Naive thymus-derived CD8-positive, alpha-beta T cell (primary cell): ENCODE results near the gene IPO7. TPM values are rescaled to one million over a fixed set of nuclear protein-coding genes. Genes with fewer than 3 reads are reported as not detected.
A peak's percentile ranks its signal among the peaks of the same experiment; 100 is the strongest.
"Not testable (repeated sequence)": the region's sequence is repeated elsewhere in the genome, so short reads cannot be mapped to it uniquely, and the experiment has no call there.

Experiments used
- ATAC-seq, 2 donors: fragments of 150-1000 bp; cut with Tn5 transposase in 1 of 2; sonication (Bioruptor Pico), chemical (Tn5 transposase) in 1 of 2; 1 replicate in 1 of 2; 2 replicates in 1 of 2; pipeline ENCODE4 v1.10.0; 2021; ENCODE audit warnings: mild to moderate bottlenecking in 2 of 2, moderate library complexity in 2 of 2
- POLR2A ChIA-PET: fragments of 350-600 bp; sonication (Branson Sonifier 250); formaldehyde crosslinking; loops from one replicate; lab custom pipeline; 2021; ENCODE audit warnings: antibody characterized with exemption; lab: Charles Lee
- DNase-seq, 10 donors: peaks; one replicate each; pipeline versions ENCODE4 v3.0.0 to v3.0.0-alpha.2; 2020 to 2022
- H3K27ac Mint-ChIP-seq, 10 donors: one replicate each; pipeline ENCODE4 v1.8.0; 2020 to 2022; ENCODE audit warnings: mild to moderate bottlenecking in 10 of 10, mixed read lengths in 10 of 10, moderate library complexity in 4 of 10, inconsistent platforms in 1 of 10
- H3K27me3 Mint-ChIP-seq, 5 donors: one replicate each; pipeline ENCODE4 v1.8.0; 2021 to 2022; ENCODE audit warnings: mixed read lengths in 5 of 5
- H3K36me3 Mint-ChIP-seq, 3 donors: one replicate each; pipeline ENCODE4 v1.8.0; 2020 to 2022; ENCODE audit warnings: mixed read lengths in 3 of 3, mild to moderate bottlenecking in 2 of 3, inconsistent platforms in 1 of 3
- H3K4me1 Mint-ChIP-seq, 4 donors: one replicate each; pipeline ENCODE4 v1.8.0; 2021 to 2022; ENCODE audit warnings: mixed read lengths in 4 of 4
- H3K4me3 Mint-ChIP-seq, 10 donors: one replicate each; pipeline ENCODE4 v1.8.0; 2020 to 2022; ENCODE audit warnings: mild to moderate bottlenecking in 10 of 10, mixed read lengths in 10 of 10, moderate library complexity in 6 of 10, inconsistent platforms in 1 of 10
- H3K9me3 Mint-ChIP-seq, 9 donors: one replicate each; pipeline ENCODE4 v1.8.0; 2020 to 2022; ENCODE audit warnings: mixed read lengths in 9 of 9, mild to moderate bottlenecking in 3 of 9, inconsistent platforms in 1 of 9, moderate library complexity in 1 of 9
- polyA plus RNA-seq, 3 donors: library from polyadenylated mRNA; unstranded; fragments of 300-500 nt; fragmentation: Illumina TruSeq; gene quantifications; one replicate each; pipeline ENCODE4 v1.2.3, GENCODE V29; 2021
- total RNA-seq, 8 experiments: library from RNA in 2 of 8; stranded (reverse) in 2 of 8; gene quantifications; one replicate each; pipeline ENCODE4 v1.2.3 and lab custom pipeline; 2021 to 2026

Gene IPO7
- total and polyA plus RNA-seq, 5 experiments from 2014 or later, result 3.7 to 73.7 (median 11.2) TPM

DNA sequence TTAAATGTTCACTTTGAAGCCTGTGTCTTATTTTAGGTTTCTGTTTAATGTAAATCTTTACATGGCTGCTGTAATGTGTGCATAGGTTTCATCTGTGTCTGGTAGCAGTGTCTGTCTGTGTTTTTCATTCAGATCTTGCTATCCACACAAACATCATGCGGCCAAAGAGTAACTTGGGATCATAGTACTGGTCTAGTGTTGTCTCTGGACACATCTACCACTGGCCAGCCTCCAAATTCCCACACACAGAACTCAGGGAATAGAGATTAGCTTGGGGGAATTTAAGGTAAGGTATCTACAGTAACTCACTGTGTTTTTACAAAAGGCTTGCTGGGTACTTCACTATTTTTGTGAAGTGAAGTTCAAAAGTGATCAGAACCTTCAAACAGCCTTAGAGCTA is 44.3 kb downstream of the IPO7 start:
- POLR2A ChIA-PET, result interaction anchor here (1.2 kb wide), 1 partner anchor 32 kb away, joined by 4 read pairs; the partner anchor contains the start of gene ZNF143
- H3K36me3 Mint-ChIP-seq, result peaks cover 4 to 91% (median 33%) of the 10 kb centered on the region in 3 donors
- DNase-seq (no peak), ATAC-seq (no peak)
- no peaks in the 10 kb centered on the region for H3K27me3 Mint-ChIP-seq
- no peaks in the 10 kb centered on the region for H3K4me1 Mint-ChIP-seq
- no peak overlapping the region for H3K27ac Mint-ChIP-seq
- no peaks in the 10 kb centered on the region for H3K9me3 Mint-ChIP-seq
- H3K4me3 Mint-ChIP-seq, result no peak overlapping the region

DNA sequence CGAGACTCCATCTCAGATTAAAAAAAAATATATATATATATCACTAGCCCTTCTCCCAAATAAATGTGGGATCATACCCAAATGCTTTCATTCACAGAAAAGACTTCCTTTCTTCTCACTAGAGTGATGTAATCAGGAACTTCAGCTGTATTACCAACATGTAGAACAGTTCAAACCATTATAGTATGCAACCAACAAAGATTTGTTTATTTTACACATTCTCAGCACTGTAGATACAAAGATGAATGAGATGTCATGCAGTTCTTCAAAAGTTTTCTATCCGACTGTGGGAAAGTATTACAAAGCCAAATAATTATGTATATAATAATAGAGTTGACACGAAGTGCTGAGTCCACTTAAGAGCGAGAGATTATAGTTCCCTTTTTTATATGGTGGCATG is 54.2 kb downstream of the IPO7 start:
- peaks cover 3 to 88% (median 18%) of the 10 kb centered on the region in 3 donors for H3K36me3 Mint-ChIP-seq
- no peak for ATAC-seq
- H3K27ac Mint-ChIP-seq, result no peak overlapping the region
- no peaks in the 10 kb centered on the region for H3K4me1 Mint-ChIP-seq
- H3K27me3 Mint-ChIP-seq, result no peaks in the 10 kb centered on the region
- POLR2A ChIA-PET, result interaction anchor here (1.2 kb wide), 1 partner anchor 22 kb away, joined by 4 read pairs; the partner anchor contains the start of gene ZNF143
- no peak for DNase-seq
- no peak overlapping the region for H3K4me3 Mint-ChIP-seq
- H3K9me3 Mint-ChIP-seq, result no peaks in the 10 kb centered on the region

GRCh38 chr11:9446230-9446629 is 61.8 kb downstream of the IPO7 start:
- POLR2A ChIA-PET, result no interaction called here
- peaks cover 0 to 10% (median 0%) of the 10 kb centered on the region in 9 donors for H3K9me3 Mint-ChIP-seq
- H3K27me3 Mint-ChIP-seq, result no peaks in the 10 kb centered on the region
- DNase-seq (no peak), ATAC-seq (peak in 1 of 2 donors; percentile 29)
- peak overlapping the region in 1 of 10 donors; percentile 22 for H3K4me3 Mint-ChIP-seq
- H3K4me1 Mint-ChIP-seq, result peaks cover 0 to 6% (median 6%) of the 10 kb centered on the region in 4 donors
- peaks cover 0 to 60% (median 8%) of the 10 kb centered on the region in 3 donors for H3K36me3 Mint-ChIP-seq
- peak overlapping the region in 7 of 10 donors; percentile 1 to 70 (median 13) for H3K27ac Mint-ChIP-seq

DNA sequence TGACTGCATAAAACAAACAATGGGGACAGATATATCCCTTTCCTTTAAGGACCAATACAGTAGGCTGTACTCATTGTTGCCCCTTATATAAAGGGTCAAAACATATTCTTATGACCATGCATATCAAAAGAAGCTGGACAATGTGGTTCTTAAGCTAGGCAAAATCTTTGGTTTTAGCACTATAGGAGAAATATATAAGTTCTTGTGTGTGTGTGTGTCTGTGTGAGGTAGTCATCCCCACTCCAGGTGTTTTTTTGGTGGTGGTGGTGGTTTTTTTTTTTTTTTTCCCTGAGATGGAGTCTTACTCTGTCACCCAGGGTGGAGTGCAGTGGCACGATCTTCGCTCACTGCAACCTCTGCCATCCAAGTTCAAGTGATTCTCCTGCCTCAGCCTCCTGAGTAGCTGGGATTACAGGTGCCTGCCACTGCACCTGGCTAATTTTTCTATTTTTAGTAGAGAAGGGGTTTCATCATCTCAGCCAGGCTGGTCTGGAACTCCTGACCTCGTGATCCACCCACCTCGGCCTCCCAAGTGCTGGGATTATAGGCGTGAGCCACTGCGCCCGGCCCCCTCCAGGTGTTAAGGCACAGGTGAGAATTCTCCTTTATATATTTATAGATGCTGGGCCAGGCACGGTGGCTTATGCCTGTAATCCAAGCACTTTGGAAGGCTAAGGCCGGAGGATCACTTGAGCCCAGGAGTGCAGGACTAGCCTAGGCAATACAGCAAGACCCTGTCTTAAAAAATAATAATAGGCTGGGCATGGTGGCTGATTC is 64.3 kb downstream of the IPO7 start:
- POLR2A ChIA-PET, result interaction anchor here (0.7 to 2.0 kb wide), 2 partner anchors 11 to 29 kb away, joined by 3 to 7 read pairs; partner anchors contain the start of gene ZNF143
- ATAC-seq (no peak), DNase-seq (no peak)
- no peak overlapping the region for H3K4me3 Mint-ChIP-seq
- H3K36me3 Mint-ChIP-seq, result peaks cover 5 to 36% (median 7%) of the 10 kb centered on the region in 3 donors
- H3K4me1 Mint-ChIP-seq, result peaks cover 0 to 6% (median 6%) of the 10 kb centered on the region in 4 donors
- H3K9me3 Mint-ChIP-seq, result peaks cover 0 to 24% (median 5%) of the 10 kb centered on the region in 9 donors
- no peaks in the 10 kb centered on the region for H3K27me3 Mint-ChIP-seq
- peak overlapping the region in 2 of 10 donors; percentile 14 to 24 for H3K27ac Mint-ChIP-seq

- DNase-seq, result peak in 1 of 10 donors; percentile 2
- H3K27ac Mint-ChIP-seq, H3K4me3 Mint-ChIP-seq, H3K27me3 Mint-ChIP-seq, H3K4me1 Mint-ChIP-seq, ATAC-seq: not testable (repeated sequence)
- POLR2A ChIA-PET, result interaction anchor here (1.5 kb wide), 1 partner anchor 9 kb away, joined by 3 read pairs; the partner anchor contains the start of gene ZNF143
- H3K9me3 Mint-ChIP-seq, result peaks cover 0 to 28% (median 5%) of the 10 kb centered on the region in 9 donors
- H3K36me3 Mint-ChIP-seq, result peaks cover 5 to 11% (median 7%) of the 10 kb centered on the region in 3 donors
Measured at GRCh38 chr11:9452023-9452422, 67.6 kb downstream of the IPO7 start.

DNA sequence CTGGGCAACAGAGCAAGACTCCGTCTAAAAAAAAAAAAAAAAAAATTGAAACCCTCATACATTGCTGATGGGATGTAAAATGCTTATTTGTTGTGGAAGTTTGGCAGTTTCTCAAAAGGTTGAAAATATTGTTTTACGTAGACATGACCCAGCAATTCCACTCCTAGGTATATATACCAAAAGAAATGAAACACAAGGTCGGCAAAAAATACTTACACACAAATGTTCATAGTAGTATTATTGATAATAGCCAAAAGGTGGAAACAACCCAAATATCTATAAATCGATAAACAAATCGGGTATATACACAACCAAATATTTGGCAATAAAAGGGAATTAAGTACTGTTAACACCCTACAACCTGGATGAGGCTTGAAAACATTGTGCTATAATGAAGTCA is 71.3 kb downstream of the IPO7 start:
- Mint-ChIP-seq H3K4me1 (peaks cover 2 to 14% (median 8%) of the 10 kb centered on the region in 4 donors), H3K9me3 (peaks cover 0 to 21% (median 8%) of the 10 kb centered on the region in 9 donors), H3K4me3 (no peak overlapping the region), H3K27me3 (no peaks in the 10 kb centered on the region), H3K36me3 (peaks cover 0 to 12% (median 10%) of the 10 kb centered on the region in 3 donors), H3K27ac (no peak overlapping the region)
- no peak for ATAC-seq
- DNase-seq, result no peak
- POLR2A ChIA-PET, result no interaction called here

DNA sequence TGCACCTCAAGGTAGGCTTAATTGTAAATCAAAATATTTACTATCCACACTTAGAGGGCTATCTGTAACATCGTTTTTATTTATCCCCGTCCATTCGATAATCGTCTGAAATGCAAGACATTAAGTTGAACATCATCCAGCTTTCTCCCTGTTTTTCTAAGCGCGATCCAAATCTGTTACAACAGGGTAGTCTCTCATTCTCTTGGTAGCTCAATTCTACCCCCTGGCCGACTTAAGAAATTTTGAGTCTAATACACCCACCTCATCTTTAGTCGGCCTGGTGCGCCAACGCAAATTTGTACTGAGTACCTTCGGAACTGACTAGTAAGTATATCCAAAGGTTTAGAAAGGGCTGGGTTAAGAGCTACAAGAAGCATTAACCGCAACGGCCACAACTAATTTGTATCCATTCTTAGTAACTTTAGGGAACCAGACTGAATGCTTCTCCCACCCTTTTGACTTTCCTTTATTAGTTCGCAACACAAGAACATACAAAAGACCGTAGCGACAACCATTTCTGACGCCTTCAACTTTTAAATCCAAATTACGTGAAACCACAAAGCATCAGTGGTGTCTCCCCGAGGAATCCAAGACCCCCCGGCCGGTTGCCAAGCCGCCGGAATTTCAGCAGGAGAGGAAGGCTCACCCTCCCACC is 75.3 kb downstream of the IPO7 start:
- H3K4me1 Mint-ChIP-seq, result peaks cover 9 to 34% (median 33%) of the 10 kb centered on the region in 4 donors
- peak overlapping the region; percentile 91 to 99 (median 98) for H3K27ac Mint-ChIP-seq
- POLR2A ChIA-PET, result interaction anchor here (0.7 to 3.1 kb wide), 27 partner anchors 9 to 1473 kb away, joined by 3 to 44 read pairs (median 6); partner anchors contain the start of genes DENND5A, EIF3F, EIF4G2 and IPO7
- no peak for ATAC-seq
- peak in 4 of 10 donors; percentile 8 to 19 (median 11) for DNase-seq
- H3K9me3 Mint-ChIP-seq, result peaks cover 0 to 4% (median 0%) of the 10 kb centered on the region in 9 donors
- H3K27me3 Mint-ChIP-seq, result peaks cover 0 to 1% (median 0%) of the 10 kb centered on the region in 5 donors
- peak overlapping the region; percentile 88 to 99 (median 96) for H3K4me3 Mint-ChIP-seq
- H3K36me3 Mint-ChIP-seq, result peaks cover 0 to 7% (median 6%) of the 10 kb centered on the region in 3 donors

DNA sequence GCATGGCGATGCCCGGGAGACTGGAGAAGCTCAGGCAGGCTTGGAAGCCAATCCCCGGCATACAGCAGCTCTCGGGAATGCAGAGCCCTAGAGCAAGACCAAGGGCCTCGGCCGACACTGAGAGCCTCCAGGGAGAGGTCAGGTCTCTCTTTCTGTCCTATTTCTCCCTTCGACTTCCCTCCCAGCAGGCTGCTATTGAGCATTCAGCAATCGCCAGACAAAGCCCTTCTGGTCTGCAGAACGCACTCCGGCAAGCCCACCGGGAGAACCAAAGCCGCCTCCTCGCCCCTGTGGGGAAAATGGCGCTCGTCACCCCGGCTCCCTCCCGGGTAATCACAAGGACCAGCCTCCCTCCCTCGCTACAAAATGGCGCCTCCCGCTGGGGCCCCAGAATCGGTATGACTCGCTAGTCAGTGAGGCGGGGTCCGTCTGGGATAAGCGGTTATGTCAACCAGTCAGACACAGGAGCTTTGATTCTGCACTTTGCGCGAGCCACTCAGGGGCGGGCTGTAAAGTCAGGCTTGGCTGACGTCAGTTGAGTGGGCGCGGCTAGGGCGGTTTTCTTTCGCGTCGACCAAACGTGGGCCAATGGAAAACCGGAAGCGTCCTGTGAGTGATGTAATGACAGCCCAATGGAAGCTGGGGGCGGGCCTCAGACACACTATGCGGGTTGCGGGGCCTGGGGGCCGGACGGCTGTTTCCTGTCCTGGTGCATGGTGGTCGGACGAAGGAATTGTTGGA is 76.0 kb downstream of the IPO7 start, which contains the start of gene ZNF143:
Gene ZNF143, plus strand, starts transcription at position 691 of the 741 bp plus-strand sequence. CDS start 10,297 bp downstream, outside the sequence.
- Mint-ChIP-seq H3K27ac (peak within 1 kb of the TSS; percentile 91 to 99 (median 98)), H3K27me3 (peaks cover 0 to 1% (median 0%) of the 10 kb centered on the region in 5 donors), H3K4me3 (peak within 1 kb of the TSS; percentile 88 to 99 (median 96)), H3K36me3 (peaks cover 0 to 7% (median 6%) of the 10 kb centered on the region in 3 donors), H3K9me3 (peaks cover 0 to 4% (median 0%) of the 10 kb centered on the region in 9 donors), H3K4me1 (peaks cover 9 to 34% (median 33%) of the 10 kb centered on the region in 4 donors)
- POLR2A ChIA-PET, result interaction anchor here (0.6 to 3.1 kb wide), 44 partner anchors 8 to 1474 kb away, joined by 3 to 44 read pairs (median 4); partner anchors contain the start of genes AKIP1, DENND5A, EIF3F and EIF4G2
- DNase-seq, result peak; percentile 95 to 100 (median 100)
- ATAC-seq, result peak; percentile 85 to 89

DNA sequence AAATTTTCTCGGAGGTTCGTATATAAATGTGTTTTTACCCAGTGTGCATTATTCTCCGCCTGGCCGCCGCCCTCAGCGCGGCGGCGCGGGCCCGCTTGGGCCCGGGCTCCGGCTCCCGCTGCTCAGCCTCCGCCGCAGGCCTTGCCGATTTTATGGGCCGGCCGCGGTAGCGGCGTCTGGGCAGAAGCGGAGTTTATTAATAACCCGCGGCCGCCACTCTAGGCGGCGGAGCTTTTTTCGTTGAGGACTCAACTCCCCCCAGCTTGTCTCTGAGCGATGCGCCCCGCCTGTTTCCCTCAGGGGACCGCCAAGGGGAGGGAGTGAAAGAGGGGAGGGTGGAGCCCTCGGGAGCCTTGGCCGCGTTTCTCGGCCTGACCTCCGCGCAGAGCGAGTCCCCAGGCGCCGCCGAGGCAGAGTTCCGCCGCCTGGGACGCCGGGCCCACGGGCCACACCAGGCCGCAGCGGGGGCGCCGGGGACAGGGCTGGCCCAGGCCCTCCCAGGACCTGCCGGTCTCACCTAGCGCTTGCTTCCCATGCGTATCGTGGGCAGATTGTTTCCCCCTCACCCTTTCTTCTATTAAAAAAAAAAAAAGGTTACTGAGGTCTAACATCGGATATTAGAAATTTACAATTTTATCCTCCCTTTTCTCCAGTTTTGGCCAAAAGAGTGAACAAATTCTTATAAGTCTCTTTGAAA is 76.8 kb downstream of the IPO7 start:
- DNase-seq (peak in 9 of 10 donors; percentile 61 to 90 (median 76)), ATAC-seq (peak; percentile 46 to 61)
- H3K4me1 Mint-ChIP-seq, result peaks cover 9 to 36% (median 33%) of the 10 kb centered on the region in 4 donors
- POLR2A ChIA-PET, result interaction anchor here (0.6 to 3.1 kb wide), 43 partner anchors 9 to 1474 kb away, joined by 3 to 44 read pairs (median 4); partner anchors contain the start of genes AKIP1, DENND5A, EIF3F and EIF4G2
- H3K36me3 Mint-ChIP-seq, result peaks cover 0 to 7% (median 6%) of the 10 kb centered on the region in 3 donors
- peaks cover 0 to 4% (median 0%) of the 10 kb centered on the region in 9 donors for H3K9me3 Mint-ChIP-seq
- H3K4me3 Mint-ChIP-seq, result peak overlapping the region; percentile 88 to 99 (median 96)
- peak overlapping the region; percentile 91 to 99 (median 98) for H3K27ac Mint-ChIP-seq
- H3K27me3 Mint-ChIP-seq, result peaks cover 0 to 1% (median 0%) of the 10 kb centered on the region in 5 donors

GRCh38 chr11:9461760-9462134 is 77.3 kb downstream of the IPO7 start:
- H3K36me3 Mint-ChIP-seq, result peaks cover 3 to 7% (median 6%) of the 10 kb centered on the region in 3 donors
- ATAC-seq (no peak), DNase-seq (peak in 1 of 10 donors; percentile 25)
- H3K27me3 Mint-ChIP-seq, result peaks cover 0 to 1% (median 0%) of the 10 kb centered on the region in 5 donors
- H3K4me1 Mint-ChIP-seq, result peaks cover 9 to 38% (median 33%) of the 10 kb centered on the region in 4 donors
- H3K9me3 Mint-ChIP-seq, result peaks cover 0 to 4% (median 0%) of the 10 kb centered on the region in 9 donors
- H3K27ac Mint-ChIP-seq, result peak overlapping the region; percentile 90 to 99 (median 97)
- H3K4me3 Mint-ChIP-seq, result peak overlapping the region; percentile 88 to 99 (median 96)
- POLR2A ChIA-PET, result interaction anchor here (0.5 to 3.1 kb wide), 19 partner anchors 13 to 551 kb away, joined by 3 to 44 read pairs (median 5); partner anchors contain the start of genes AKIP1, DENND5A, TMEM41B and TMEM9B
